GM21447 (cell line): ENCODE results near the gene TCAP.

Experiments used
- ATAC-seq: cut with Tn5 transposase; IDR thresholded peaks from one replicate; pipeline ENCODE4 v1.9.1; 2021; ENCODE audit not compliant: unreplicated experiment

TCAP gene

GRCh38 chr17:39666231-39666600 lies 1.1 kb downstream of the TCAP start:
- no peak for ATAC-seq

- no peak for ATAC-seq
These were observed 1.6 kb downstream of the TCAP start for GRCh38 chr17:39666601-39667261.

GRCh38 chr17:39667262-39667944 lies 2.3 kb downstream of the TCAP start:
- ATAC-seq, result no peak

- ATAC-seq, result no peak
These were observed 3.1 kb downstream of the TCAP start, which contains the start of gene PNMT for GRCh38 chr17:39667945-39668924. Gene PNMT, plus strand, starts transcription at chr17:39668453. Its CDS starts 23 bp downstream, at chr17:39668476.

GRCh38 chr17:39669897-39670735 lies 5.0 kb downstream of the TCAP start:
- ATAC-seq, result no peak

GRCh38 chr17:39670746-39671145 lies 5.6 kb downstream of the TCAP start:
- no peak for ATAC-seq

- no peak for ATAC-seq
These were observed 6.7 kb downstream of the TCAP start for GRCh38 chr17:39671651-39672521.

GRCh38 chr17:39672522-39673334 lies 7.6 kb downstream of the TCAP start:
- ATAC-seq, result no peak

- ATAC-seq, result no peak
These were observed 8.4 kb downstream of the TCAP start for GRCh38 chr17:39673335-39674081.

- ATAC-seq, result no peak
These were observed 9.0 kb downstream of the TCAP start for GRCh38 chr17:39674179-39674578.

- ATAC-seq, result no peak
These were observed 9.7 kb downstream of the TCAP start for GRCh38 chr17:39674702-39675389.

GRCh38 chr17:39675390-39676082 lies 10.4 kb downstream of the TCAP start:
- no peak for ATAC-seq

GRCh38 chr17:39676198-39676819 lies 11.2 kb downstream of the TCAP start:
- ATAC-seq, result no peak

- no peak for ATAC-seq
These were observed 11.9 kb downstream of the TCAP start for GRCh38 chr17:39677072-39677471.

- no peak for ATAC-seq
These were observed 12.6 kb downstream of the TCAP start for GRCh38 chr17:39677542-39678339.
